ENCODE measurements around the gene OR4X2.

The OR4X2 gene

DNA sequence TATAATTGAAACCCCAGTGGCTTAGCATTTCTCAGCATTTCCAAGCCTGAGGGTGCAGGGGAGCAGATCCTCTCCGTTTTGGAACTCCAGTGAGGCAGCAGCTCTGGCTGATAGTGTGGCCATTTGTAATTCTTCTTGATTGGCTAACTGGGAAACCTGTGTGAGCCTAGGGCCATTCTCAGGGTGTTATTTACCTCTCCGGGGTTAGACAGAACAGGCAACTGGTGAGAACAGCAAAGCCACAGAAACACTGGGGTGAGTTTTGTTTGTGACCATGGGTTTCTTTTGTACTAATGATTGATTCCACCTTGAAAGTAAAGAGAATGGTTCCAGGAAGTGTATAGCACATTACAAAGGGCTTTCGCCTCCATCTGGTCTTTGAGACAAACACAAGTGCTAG, 2.4 kb upstream of the OR4X2 start:
- no peak overlapping the region for H3K4me3 ChIP-seq (ENCODE audit: low read depth, low read length)
- TF ChIP-seq, protein P1, sequence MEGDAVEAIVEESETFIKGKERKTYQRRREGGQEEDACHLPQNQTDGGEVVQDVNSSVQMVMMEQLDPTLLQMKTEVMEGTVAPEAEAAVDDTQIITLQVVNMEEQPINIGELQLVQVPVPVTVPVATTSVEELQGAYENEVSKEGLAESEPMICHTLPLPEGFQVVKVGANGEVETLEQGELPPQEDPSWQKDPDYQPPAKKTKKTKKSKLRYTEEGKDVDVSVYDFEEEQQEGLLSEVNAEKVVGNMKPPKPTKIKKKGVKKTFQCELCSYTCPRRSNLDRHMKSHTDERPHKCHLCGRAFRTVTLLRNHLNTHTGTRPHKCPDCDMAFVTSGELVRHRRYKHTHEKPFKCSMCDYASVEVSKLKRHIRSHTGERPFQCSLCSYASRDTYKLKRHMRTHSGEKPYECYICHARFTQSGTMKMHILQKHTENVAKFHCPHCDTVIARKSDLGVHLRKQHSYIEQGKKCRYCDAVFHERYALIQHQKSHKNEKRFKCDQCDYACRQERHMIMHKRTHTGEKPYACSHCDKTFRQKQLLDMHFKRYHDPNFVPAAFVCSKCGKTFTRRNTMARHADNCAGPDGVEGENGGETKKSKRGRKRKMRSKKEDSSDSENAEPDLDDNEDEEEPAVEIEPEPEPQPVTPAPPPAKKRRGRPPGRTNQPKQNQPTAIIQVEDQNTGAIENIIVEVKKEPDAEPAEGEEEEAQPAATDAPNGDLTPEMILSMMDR (IDR thresholded peaks at IDR 0.05; ENCODE audit: low read depth, low read length, missing control alignments): no peak
- no peak for DNase-seq (ENCODE audit: low read depth)
- in situ Hi-C loops (cut with HindIII; ENCODE audit: low sequenced_read_pairs): no loop called here

DNA sequence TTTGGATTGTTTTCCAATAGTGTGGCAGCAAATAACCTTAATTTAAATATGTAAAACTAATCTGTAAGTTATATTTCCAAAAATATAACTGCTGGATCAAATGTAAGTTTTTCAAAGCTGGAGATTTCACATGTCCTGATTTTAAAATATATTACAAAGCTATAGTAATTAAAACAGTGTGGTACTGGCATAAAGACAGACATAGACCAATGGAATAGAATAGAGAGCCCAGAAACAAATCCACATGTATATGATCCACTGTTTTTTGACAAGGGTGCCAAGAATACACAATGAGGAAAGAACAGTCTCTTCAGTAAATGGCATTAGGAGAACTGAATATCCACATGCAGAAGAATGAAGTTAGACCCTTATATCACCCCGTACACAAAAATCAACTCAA, 4.0 kb downstream of the OR4X2 start:
- in situ Hi-C loops (cut with HindIII; ENCODE audit: low sequenced_read_pairs): no loop called here

DNA sequence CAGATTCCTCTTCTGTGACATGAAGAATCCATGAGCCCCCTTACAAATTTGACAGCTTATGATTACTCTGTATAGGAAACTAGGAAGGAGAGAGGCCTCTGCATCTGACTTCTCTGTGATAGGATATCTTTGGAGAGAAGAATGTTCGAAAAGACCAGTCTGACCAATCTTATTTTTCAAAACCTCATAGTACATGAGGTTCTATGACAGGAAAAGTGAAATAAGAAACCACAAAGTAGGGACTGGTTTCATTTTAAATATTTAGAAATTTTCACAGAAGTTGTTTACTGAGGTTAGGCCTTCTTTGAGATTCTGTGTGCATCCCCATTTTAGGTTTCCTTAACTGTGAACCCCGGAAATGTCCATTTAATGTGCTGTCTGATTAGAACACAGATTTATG, 16.7 kb downstream of the OR4X2 start:
- no peak overlapping the region for H3K4me3 ChIP-seq (ENCODE audit: low read depth, low read length)
- TF ChIP-seq, protein P1 (IDR thresholded peaks at IDR 0.05; ENCODE audit: low read depth, low read length, missing control alignments): no peak
- in situ Hi-C loops (cut with HindIII; ENCODE audit: low sequenced_read_pairs): no loop called here
- DNase-seq (ENCODE audit: low read depth): no peak

More for the DNA sequence above, 4.0 kb downstream of the OR4X2 start:
- TF ChIP-seq, protein P1 (IDR thresholded peaks at IDR 0.05; ENCODE audit: low read depth, low read length, missing control alignments): no peak
- no peak for DNase-seq (ENCODE audit: low read depth)
- no peak overlapping the region for H3K4me3 ChIP-seq (ENCODE audit: low read depth, low read length)

DNA sequence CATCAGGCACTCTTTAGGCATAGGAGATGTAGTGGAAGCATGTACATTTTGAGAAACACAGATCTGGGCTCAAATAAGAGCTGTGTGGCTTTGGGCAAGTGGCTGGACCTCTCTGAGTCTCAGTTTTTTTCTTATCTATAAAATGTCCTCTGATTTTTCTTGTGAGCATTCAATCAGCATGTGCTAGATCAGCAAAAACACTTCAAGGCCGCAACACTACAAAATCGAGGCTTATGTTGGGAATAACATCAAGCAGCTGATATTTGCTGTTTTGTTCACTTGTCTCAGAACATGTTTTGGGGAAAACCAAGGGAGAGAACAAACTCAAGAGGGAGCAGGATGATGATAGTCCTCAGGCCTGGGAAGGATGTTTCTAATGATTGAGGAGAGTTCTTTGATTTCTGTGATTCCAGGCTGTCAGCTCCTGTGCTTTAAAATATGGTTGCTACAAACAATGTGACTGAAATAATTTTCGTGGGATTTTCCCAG, 18.6 kb downstream of the OR4X2 start, which contains the start of gene OR4X1:
Gene OR4X1, plus strand, starts transcription at position 439 of the 489 bp plus-strand sequence. Its CDS starts 0 bp downstream, at position 439.
- no peak for DNase-seq (ENCODE audit: low read depth)
- in situ Hi-C loops (cut with HindIII; ENCODE audit: low sequenced_read_pairs): no loop called here
- TF ChIP-seq, protein P1 (IDR thresholded peaks at IDR 0.05; ENCODE audit: low read depth, low read length, missing control alignments): no peak
- H3K4me3 ChIP-seq (ENCODE audit: low read depth, low read length): no peak within 1 kb of the TSS

DNA sequence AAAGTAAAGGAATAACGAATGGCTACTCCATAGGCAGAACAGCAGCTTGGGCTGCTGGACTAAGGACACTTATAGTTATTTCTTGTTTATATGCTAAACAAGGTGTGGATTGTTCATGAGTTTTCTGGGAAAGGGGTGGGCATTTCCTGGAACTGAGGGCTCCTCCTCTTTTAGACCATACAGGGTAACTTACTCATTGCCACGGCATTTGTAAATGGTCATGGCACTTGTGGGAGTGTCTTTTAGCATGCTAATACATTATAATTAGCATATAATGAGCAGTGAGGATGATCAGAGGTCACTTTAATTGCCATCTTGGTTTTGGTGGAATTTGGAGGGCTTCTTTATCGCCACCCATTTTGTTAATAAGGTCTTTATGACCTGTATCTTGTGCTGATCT, 25.7 kb downstream of the OR4X2 start:
- in situ Hi-C loops (cut with HindIII; ENCODE audit: low sequenced_read_pairs): no loop called here
- no peak for DNase-seq (ENCODE audit: low read depth)
- TF ChIP-seq, protein P1 (IDR thresholded peaks at IDR 0.05; ENCODE audit: low read depth, low read length, missing control alignments): no peak

DNA sequence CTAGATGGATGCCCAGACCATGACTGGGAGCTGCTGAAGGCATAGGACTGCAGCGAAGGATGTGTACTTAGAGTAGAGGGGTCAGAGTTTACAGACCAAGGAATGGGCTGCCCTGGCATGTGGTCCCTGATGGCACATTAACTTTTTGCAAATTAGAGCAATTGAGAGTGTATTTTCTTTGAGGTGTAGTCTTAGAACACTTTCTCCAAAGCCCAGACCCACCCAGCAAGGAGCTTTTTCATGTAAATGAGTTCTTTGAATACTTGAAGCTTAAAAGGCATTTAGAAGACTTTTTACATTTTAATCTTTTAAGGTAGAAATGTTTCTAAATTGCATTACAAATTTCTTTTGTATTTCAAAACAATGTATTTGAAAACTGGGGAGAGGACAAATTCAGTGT, 27.7 kb downstream of the OR4X2 start:
- no peak overlapping the region for H3K4me3 ChIP-seq (ENCODE audit: low read depth, low read length)
- no peak for DNase-seq (ENCODE audit: low read depth)
- TF ChIP-seq, protein P1 (IDR thresholded peaks at IDR 0.05; ENCODE audit: low read depth, low read length, missing control alignments): no peak
- in situ Hi-C loops (cut with HindIII; ENCODE audit: low sequenced_read_pairs): no loop called here

More for the DNA sequence above, 25.7 kb downstream of the OR4X2 start:
- no peak overlapping the region for H3K4me3 ChIP-seq (ENCODE audit: low read depth, low read length)
